Measurements from ENCODE around the gene DNM1.
"Not testable (repeated sequence)": the region's sequence is repeated elsewhere in the genome, so short reads cannot be mapped to it uniquely, and the experiment has no call there.

The DNM1 gene

DNA sequence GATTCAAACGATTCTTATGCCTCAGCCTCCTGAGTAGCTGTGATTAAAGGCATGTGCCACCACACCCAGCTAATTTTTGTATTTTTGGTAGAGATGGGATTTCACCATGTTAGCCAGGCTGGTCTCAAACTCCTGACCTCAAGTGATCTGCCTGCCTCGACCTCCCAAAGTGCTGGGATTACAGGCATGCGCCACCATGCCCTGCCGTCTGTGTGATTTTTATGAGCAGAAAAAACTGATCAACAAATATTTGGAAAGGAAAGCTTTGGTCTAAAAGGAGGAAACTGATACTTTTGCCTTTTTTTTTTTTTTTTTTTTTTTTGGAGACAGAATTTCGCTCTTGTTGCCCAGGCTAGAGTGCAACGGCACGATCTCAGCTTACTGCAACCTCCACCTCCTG is 27.7 kb downstream of the DNM1 start:
- DNase-seq, result not testable (repeated sequence)

DNA sequence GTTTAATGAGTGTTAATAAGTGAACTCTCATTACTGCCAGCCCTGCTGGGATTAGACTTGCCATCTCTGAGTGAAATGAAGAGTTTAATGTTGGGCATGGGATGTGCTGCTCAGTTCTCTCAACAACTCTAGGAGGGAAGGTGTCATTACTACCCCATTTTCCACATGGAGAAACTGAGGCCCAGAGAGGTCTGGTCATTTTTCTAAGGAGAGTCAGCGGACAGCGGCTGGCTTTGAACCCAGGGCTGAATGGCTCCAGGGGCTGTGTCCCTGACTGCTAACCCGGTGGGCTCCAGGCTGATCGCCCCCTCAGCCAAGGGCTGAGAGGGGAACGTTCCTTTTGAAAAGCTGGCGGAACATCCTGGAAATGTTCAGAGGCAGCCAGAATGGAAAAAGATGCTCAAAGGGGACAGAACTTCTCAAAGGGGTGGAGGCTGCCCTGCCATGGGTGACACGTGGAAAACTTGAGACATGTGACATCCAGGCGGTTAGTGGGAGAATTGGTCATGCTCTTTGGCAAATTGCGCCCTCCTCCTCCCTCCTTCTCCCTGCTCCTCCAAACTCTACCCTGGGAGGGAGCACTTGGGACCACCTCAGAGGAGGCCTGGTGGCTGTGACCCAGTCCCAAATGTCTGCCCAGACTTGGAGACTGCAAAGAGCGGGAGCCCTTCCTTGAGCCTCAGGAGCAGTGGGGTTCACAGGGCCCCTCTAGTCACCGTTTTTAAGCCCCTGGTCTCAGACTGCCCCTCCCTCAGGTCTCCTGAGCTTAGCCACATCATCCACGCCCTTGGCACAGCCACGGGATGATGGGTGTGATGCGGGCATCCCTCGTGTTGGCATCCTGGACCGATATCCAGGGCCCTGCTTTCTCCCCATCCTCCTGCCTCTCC is 28.7 kb downstream of the DNM1 start:
- DNase-seq, result no peak

GRCh38 chr9:128232528-128233428 is 29.6 kb downstream of the DNM1 start:
- no peak for DNase-seq

- DNase-seq, result no peak
These were observed 30.7 kb downstream of the DNM1 start for GRCh38 chr9:128233817-128234406.

GRCh38 chr9:128242124-128242523 is 38.9 kb downstream of the DNM1 start:
- DNase-seq, result no peak

- DNase-seq, result no peak
These were observed 39.6 kb downstream of the DNM1 start for GRCh38 chr9:128242828-128243214.

DNA sequence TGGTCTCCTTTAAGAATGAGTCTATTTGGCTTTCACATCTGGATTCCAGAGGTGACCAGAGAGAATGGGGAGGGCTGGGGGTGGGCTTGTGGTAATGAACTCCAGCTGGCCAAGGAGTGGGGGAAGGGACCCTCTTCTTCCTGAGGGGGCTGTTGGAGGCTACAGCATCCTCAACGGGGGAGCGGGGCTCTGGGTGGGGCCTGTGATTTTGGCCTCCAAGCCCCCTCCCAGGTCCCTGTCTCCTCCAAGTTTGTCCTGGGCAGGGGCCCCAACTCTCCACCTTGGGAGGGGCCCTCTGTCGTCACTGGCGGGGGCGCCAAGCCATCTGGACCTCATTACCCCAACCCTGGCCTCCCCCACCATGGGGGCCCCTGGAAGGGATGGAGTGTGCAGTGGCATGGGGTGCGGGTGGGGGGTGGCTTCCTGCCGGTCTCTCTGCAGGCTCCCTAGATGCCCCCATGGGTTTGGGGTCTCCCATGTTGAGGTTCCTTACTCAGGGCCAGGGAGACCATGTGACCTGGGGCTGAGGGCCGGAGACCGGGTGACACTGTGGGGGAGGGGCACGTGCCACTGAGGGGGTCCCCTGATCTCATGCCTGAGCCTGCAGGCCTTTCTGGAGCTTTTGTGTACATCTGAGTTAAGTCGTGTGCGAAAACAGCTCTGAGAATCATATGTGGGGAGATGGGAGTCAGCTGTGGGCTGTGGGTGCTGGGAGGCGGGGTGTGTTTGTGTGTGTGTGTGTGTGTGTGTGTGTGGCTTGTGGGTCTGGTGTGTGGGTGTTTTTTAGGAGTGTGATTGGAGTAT is 40.2 kb downstream of the DNM1 start:
- no peak for DNase-seq

DNA sequence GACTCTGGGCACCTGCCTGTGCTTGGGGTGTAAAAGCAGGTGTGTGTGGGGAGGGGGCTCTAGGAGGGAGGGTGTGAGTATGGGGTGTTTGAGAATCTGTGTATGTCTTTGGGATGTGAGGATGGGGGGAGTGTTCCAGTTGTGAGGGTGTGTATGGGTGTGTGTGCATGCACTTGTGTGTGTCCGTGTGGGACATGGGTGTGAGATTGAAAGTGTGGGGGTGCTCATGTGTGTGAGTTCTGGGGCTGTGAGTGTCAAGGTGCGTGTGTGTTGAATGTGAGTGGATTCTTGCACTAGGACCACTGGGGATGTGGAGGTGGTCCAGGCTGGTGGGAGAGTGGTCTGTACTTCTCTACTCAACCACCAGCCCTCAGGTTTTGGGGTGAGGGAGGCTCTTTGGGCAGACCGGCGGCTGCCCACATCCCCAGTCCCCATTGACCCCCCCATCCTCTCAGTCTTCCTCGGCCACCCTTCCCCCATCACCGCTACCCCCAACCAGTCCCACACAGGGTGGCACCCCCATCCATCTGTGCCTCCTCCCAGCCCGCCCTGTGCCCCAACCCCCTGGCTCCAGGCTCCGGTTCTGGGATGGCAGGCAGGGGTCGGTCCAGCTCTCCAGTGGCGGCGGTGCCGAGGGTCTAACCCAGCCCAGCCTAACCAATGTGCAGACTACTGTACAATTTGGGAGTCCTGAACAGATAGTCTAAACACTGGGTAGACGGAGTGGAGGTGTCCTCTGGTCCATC is 41.1 kb downstream of the DNM1 start:
- DNase-seq, result no peak

- no peak for DNase-seq
These were observed 41.7 kb downstream of the DNM1 start for GRCh38 chr9:128244837-128245231.

DNA sequence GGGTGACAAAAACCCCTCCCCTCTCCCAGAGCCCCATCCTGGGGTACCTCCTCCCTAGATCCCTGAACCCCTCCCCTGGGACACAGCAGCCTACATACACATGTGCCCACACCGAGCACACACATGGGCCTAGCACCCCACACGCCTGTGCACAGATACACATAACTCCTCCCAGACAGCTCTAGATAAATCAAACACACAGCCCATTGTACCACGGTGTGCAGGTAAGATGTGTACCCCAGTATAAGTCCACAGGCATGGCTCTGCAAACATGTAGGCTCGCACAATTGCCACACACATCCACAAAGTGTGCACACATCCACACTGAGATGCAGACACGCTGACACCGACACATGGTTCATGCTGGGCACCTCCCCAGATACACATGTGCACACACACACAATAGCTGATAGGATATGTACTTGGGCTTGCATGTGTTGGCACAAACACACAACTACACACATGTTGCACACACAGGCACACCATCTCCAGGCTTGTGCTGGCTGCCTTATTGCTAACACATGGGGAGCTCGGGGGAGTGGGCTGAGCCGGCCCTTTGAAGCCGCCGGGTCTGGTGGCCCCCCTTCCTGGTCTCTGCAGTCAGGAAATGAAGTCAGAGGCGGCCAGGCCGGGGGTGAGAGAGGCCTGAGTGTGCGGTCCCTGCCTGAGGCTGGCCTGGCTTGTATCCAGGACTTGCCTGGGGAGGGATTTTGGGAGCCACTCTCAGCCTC is 42.4 kb downstream of the DNM1 start:
- no peak for DNase-seq

GRCh38 chr9:128246471-128246870 is 43.3 kb downstream of the DNM1 start:
- no peak for DNase-seq

DNA sequence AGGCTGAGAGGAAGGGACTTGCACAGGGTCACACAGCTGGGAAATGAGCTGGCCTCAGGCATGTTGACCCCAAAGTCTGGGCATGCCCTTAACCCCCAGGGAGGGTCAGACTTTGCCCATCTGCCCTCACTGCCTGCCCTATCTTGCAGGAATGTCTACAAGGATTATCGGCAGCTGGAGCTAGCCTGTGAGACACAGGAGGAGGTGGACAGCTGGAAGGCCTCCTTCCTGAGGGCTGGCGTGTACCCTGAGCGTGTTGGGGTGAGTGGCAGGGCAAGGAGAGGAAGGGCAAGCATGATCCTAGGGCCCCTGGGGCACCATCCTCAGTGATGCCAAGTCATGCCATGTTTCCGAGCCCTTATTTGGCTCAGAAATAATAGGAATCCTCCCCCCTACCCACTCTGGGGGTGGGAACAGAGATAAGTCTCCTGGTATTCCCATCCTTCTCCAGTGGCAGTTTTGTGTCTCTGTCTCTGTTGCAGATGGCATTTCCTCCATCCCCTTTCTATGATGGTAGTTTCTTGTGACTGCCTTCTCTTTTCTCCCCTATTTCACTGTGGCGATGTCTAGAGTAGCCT is 44.1 kb downstream of the DNM1 start:
- no peak for DNase-seq

GRCh38 chr9:128249558-128249907 is 46.4 kb downstream of the DNM1 start:
- DNase-seq, result no peak

DNA sequence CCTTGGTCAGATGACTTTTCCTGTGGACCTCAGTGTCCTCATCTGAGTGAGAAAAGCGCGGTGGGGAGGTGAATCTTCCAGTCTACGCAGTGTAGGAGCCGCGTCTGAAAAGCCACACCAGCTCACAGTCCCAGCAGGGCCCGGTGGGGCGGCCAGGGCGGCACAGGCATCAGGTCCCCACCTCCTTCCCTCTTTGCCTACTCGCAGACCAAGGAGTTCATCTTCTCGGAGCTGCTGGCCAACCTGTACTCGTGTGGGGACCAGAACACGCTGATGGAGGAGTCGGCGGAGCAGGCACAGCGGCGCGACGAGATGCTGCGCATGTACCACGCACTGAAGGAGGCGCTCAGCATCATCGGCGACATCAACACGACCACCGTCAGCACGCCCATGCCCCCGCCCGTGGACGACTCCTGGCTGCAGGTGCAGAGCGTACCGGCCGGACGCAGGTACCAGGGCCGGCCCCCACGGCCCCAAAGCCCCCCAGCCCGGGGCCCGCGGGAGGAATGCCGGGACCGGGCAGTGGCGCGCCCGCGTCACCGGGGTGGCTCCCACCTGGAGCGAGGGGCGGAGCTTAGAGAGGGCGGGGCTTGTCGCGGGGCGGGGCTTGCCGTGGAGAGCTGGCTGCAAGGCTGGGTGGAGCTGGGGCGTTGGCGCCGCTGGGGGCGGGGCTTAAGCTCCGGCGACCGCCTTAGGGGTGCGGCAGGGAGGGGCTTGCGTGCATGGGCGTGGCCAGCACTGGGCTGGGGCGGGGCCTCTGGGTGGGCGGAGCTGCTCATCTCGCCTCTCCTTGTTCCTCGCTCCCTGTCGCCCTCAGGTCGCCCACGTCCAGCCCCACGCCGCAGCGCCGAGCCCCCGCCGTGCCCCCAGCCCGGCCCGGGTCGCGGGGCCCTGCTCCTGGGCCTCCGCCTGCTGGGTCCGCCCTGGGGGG is 47.0 kb downstream of the DNM1 start:
- DNase-seq, result no peak

DNA sequence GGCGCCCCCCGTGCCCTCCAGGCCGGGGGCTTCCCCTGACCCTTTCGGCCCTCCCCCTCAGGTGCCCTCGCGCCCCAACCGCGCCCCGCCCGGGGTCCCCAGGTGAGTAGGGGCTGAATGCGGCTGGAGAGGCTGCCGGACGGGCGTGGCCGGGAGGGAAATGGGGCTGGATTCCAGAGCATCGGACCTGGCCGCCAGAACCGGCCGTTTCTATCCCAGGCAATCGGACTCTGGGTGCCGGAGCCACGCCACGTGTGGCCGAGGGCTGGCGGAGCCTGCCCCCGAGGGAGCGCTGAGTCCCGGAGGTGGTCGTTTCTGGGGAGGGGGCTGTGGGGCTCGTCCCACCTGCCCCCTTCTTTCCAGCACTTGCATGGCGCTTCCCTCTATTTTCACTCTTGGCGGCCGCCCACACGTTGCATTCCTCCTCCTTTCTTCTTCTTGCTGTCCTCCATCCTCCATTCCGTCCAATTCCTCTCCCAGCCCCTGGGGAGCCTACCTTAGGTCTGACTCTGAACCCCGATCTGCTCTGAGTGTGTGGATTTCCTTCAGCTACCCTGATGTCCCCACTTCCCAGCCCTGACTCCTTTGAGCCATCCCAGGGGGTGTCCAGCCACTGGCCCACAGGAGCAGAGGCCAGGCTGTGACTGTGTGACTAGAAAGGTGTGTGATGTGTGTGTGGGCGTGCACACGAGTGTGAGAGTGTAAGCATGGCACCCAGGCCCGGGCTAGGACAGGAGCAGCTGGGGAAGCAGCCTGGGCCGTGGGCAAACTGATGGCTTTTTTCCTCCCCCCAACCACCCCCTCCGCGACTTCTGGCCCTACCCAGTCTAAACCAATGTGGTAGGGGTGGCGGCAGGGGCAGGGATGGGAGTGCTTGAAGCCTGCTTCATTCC is 47.9 kb downstream of the DNM1 start:
- no peak for DNase-seq

DNA sequence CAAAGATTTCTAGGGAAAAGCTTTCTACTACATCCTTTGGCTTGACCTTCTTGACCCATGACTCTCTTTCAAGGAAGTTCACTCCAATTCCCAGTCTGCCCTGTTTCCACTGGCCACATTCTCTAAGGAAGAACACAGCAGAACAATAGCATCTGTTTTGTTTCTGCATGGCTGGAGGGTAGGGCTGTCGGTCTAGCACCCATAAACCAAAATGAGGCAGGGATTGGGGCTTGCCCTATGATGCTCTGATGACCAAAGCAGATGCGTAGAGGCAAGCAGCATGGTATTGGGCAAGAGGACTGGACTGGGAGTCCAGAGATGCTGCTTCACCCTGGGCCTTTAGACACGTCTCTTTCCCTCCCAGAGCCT is 48.5 kb downstream of the DNM1 start:
- DNase-seq, result no peak

- DNase-seq, result no peak
These were observed 49.3 kb downstream of the DNM1 start for GRCh38 chr9:128252317-128253139.

Data from NCI-H1436 treated with DMSO at 0.1 percent for 48 hours (cell line).